Measurements from ENCODE around the gene MXD1.
"Not testable (repeated sequence)": the region's sequence is repeated elsewhere in the genome, so short reads cannot be mapped to it uniquely, and the experiment has no call there.

Gene MXD1, protein sequence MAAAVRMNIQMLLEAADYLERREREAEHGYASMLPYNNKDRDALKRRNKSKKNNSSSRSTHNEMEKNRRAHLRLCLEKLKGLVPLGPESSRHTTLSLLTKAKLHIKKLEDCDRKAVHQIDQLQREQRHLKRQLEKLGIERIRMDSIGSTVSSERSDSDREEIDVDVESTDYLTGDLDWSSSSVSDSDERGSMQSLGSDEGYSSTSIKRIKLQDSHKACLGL

DNA sequence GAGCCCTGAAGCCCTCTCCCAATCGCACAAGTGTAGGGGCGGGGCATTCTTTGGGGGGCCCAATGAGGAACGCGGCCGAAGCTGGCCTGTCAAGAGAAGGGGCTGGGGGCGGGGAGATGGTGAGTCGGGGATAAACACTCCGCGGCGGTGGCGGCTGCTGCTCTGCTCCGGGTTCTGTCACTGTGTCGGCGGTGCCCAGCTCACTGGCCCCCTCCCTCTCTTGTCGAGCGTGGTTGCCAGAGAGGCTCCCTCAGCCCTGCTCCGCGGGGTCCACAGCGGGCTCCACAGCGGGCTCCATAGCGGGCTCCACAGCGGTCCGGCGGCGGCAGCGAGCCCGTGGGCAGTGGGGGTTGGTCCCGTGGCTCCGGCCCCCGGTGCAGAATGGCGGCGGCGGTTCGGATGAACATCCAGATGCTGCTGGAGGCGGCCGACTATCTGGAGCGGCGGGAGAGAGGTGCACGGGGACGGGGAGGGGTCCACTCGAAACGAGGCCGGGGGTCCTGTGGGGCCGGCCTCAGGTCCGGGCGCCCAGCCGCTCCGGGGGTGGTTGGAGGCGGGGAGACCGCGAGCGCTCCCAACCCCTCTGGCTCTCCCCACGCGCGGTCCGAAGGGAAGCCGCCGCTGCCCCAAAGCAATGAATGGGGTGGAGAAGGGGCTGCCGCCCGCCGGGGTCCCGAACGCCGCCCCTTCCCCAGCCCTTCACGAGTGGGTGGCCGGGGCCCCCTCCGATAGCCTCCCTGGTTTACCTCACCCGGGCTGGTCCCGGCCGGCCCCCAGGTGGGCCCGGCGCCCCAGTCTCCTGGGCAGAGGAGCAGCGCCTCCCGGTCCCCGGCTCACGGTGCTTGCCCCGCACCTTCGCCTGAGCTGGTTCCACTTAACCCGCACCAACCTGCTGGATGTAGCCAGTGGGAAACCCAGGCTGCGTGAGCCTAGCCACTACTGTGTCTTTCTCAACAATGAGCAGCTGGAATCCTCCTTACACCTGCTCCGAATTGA lies at the start of gene MXD1:
Gene MXD1 (plus strand): TSS at position 160 of the 996 bp plus-strand sequence. CDS start 222 bp downstream, at position 382.
- no peak for DNase-seq

DNA sequence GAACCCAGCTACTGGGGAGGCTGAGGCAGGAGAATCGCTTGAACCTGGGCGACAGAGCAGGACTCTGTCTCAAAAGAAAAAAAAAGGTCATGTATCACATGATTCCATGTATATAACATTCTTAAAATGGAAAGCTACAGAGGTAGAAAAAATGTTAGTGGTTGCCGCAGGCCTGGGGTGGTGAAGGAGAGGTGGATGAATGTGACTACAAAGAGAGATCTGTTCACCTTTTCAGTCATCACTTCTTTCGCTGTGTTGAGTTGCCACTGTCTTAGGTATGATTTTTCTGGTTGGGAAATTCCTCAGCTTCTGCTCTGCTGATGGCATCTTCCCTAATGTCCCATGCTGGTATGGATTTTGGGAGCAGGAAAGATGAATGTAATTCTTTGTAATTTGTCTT lies 26.5 kb upstream of the MXD1 start:
- no peak for DNase-seq

- no peak for DNase-seq
Observed at GRCh38 chr2:69889302-69889701, 25.6 kb upstream of the MXD1 start.

DNA sequence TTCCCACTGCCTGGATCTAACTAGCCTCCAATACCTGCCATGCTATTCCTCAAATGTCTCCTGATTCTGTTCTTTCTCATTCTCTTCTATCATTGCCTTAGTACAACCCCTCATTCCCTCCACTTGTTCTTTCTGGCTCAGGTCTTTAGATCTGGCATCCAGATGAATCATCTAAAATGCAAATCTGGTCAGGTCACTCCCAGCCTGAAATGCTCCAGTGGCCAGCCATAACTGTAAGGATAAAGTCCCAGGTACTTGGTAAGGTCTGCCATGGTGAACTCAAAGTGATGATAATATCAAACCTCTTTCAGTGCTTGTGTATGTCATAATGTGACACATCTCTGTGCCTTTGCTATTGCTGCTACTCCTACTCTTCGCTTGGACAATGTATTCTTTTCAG lies 24.0 kb upstream of the MXD1 start:
- DNase-seq, result no peak

DNA sequence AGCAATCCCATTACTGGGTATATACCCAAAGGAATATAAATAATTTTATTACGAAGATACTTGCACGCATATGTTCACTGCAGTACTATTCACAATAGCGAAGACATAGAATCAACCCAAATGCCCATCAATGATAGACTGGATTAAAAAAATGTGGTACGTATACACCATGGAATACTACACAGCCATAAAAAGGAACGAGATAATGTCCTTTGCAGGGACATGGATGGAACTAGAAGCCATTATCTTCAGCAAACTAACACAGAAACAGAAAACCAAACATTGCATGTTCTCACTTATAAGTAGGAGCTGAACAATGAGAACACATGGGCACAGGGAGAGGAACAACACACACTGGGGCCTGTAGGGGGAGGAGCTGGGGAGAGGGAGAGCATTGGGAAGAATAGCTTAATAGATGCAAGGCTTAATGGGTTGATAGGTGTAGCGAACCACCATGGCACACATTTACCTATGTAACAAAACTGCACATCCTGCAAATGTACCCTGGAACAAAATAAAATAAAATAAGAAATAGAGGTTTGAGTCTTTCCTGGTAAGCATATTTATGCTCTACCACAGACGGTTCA lies 22.0 kb upstream of the MXD1 start:
- DNase-seq, result not testable (repeated sequence)

GRCh38 chr2:69893684-69894551 lies 21.0 kb upstream of the MXD1 start, which contains the start of gene SNRNP27:
SNRNP27 (plus strand) TSS chr2:69893956; CDS start chr2:69893985, 29 bp downstream.
- peak; percentile 38 for DNase-seq

DNA sequence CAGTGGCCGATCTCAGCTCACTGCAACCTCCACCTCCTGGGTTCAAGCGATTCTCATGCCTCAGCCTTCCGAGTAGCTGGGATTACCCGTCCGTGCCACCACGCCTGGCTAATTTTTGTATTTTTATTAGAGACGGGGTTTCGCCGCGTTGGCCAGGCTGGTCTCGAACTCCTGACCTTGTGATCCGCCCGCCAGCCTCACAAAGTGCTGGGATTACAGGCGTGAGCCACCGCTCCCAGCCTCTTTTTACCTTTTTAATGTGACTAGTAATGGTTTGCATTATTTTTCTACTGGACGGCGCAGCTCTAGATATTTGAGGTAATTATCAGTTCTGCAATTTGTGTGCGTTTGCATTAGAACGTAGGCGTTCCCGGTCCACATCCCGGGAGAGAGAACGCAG lies 20.2 kb upstream of the MXD1 start:
- DNase-seq, result not testable (repeated sequence)

DNA sequence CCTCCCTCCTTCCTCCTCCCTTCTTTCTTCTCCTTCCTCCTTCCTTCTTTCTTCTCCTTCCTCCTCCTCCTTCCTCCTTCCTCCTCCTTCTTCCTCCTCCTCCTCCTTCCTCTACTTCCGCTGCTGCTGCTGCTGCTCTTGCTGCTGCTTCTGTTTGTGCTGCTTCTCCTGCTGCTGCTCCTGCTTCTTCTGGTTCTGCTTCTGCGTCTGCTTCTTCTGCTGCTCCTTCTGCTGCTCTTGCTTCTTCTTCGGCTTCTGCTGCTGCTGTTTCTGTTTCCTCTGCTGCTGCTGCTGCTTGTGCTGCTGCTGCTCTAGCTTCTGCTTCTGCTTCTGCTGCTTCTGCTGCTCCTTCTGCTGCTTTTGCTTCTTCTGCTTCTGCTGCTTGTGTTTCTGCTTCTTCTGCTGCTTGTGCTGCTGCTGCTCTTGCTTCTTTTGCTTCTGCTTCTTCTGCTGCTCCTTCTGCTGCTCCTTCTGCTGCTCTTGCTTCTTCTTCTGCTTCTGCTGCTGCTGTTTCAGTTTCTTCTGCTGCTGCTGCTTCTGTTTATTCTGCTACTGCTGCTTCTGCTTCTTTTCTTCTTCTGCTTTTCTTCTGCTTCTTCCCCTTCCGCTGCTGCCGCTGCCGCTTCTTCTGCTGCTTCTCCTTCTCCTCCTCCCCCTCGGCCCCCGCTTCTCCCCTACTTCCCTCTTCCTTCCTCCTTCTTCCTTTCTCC lies 12.5 kb upstream of the MXD1 start:
- DNase-seq, result no peak

- no peak for DNase-seq
Observed at GRCh38 chr2:69907216-69907615, 7.7 kb upstream of the MXD1 start.

DNA sequence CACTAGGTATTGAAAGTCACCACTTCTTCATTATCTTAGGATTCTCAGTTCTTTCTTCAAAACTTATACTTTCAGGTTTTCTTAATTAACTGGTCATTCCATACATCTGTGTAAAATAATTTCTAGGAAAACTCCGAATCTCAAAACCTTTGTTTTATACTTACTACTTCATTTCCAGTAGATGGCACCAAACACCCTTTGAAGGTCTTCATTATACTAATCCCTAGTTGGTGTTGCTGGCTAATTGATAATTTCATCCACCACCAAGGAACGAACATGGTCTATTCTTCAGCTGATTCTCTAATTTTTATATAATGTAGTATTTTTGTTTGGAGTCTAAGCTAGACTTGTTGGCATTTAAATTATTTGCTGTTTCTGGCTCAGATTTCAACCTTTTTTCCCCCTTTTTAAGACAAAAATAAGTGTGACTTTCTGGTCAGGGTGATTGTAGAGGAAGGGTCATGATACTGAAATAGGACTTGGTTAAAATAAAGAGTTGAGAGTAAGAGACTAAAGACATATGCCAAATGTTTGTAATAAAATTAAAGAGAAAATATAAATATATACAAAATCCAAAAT lies 2.8 kb upstream of the MXD1 start:
- DNase-seq, result peak; percentile 39

GRCh38 chr2:69914164-69914949 lies 552 bp upstream of the MXD1 start:
- peak; percentile 98 for DNase-seq

DNA sequence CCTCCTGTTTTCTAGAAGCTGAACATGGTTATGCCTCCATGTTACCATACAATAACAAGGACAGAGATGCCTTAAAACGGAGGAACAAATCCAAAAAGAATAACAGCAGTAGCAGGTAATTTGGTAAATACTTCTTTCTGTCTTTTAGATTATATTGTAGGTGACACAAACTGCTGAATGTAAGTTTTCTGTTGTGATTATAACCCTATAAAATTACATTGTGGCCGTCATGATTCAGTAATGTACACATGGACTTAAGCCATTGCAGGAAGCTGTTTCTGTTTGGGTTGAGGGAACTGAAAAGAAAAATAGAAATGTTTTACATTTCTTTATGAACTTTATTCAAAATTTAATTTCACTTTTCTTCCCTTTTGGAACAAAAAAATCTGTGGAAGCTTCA lies 1.2 kb downstream of the MXD1 start:
- DNase-seq, result no peak

DNA sequence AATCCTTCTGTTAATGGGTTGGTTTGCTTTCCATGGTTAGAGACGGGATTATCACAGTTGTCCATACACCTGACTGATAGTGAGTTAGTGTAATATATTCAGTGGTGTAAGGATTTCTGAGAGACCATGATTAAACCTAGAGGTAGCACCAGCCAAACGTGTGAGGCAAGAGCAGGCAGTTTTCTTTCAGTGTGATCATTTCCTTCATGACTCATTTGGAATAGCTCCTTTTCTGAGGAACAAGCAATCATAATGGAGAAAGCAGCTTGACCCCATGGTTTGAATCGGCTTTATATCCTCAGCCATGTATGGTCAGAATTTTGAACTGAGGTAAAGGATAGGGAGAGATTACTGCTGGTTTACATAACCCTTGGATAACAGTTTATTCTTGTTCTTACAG lies 2.9 kb downstream of the MXD1 start:
- no peak for DNase-seq

DNA sequence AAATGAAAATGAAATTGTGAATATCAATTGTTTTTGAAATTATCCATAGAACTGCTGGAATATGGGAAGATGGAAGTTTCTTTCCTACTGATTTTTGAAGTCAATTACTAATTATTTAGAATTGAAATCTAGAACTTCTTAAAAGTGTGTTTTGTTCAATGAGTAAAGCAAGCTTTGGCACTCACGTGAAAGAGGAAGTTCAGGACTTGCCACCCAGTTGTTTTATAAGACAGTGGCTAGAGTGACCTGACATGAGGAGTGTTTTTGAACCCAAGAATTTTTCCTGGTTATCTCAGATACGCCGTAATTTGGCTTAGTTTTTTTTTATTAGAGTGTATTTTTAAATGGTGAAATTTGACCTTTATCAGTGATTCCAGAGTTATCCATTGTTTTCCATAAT lies 3.5 kb downstream of the MXD1 start:
- DNase-seq, result no peak

DNA sequence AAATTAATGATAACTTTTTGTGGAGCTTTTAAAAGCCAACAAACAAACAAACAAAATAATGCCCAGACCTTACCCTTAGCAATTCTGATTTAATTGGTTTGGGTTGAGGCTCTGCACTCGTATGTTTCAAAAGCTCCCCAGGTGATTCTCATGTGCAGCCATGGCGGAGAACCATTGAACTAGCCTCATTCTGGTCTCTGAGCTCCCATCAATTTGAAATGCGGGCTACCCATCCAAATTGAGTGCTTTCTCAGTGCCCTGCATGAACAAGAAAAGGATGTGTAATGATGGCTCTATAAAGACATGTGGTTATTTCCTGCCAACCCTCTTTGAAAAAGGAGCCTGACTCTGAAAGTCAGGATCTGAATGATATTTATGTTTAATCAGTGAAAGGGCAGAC lies 8.2 kb downstream of the MXD1 start:
- DNase-seq, result no peak

DNA sequence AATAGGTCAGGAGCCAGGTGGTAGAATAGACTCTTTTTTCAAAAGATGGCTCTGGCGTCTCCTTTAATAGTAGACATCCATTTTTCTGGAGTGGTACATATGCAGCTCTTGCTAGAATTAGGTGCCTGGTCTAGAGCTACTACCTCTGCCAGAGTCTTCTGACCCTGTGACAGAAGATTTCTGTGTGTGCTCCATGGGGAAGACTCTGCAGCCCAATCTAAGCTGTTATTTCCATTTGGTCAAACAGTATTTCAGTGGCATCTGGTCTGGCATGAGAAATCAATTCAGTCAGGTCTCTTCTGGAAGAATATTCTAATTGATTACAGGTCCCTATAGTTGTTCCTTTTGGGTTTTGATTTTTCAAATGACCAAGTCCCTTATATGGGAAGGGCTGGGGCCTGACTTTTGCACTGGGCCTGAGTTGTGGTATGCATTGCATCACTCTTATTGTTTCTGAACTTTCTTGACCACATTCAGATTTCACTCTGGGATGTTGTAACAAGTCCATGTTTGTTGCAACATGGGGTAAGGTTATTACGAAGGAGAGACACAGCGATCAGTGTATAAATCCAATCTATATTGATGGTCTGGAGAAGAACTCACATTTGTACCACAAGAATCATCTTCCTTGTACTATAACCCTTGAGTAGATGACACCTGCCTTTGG lies 12.1 kb downstream of the MXD1 start:
- DNase-seq, result no peak

DNA sequence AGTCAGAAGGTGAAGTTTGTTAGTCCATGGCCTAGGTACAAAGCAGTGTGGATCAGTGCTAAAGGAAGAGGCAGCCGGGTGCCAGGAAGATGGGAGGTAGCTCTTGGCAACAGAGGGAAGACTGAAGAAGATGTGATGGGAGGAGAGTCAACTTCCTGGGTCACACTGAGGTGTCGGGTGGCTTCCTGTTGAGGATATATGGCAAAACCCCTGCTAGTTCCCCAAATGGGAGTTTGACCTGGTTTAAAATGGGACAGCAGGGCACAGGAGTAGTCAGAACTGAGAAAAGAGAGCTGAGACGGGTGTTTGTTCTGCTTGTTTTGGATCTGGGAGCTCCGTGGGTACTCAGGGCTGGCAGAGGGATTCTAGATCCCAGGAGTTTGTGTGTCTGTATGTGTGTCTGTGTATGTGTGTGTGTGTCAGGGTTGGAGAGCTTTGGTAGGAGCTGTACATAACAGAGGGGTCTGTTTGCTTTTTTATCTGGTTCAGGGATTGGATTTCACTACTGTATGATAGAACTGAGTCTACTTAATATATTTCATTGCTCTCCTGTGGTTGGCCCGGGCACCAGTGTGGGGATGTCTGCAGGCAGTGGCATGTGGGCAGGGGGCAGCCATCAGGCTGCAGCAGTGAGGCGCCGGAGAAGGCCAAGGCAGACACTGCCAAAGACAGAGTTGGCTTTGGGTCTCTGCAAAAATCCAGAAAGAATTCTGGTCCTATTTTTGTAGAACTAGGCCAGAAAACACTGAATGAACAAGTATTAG lies 17.1 kb downstream of the MXD1 start:
- DNase-seq, result no peak

DNA sequence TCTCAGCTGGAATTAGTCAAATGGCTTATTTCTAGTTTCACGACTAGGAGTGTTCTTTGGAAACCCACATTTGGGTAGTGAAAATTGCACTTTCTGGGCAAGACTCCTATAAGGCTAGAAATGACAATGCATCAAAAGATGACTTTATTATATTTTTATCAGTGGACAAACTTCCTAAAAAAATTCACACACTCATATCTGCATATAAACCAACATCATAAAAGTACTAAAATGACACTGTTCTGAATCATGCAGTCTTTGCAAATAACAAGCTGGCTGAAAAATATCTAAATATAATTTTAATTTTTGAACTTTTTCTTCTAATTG lies 17.6 kb downstream of the MXD1 start:
- no peak for DNase-seq

GRCh38 chr2:69933254-69933828 lies 18.4 kb downstream of the MXD1 start:
- DNase-seq, result no peak
